Stimulated activated CD4-positive, alpha-beta T cell treated with anti-CD3 and anti-CD28 coated beads, Interleukin-4, amount 100 ng/mL, for 48 hours (primary cell): ENCODE measurements around the gene LCE1C.

Experiments used
- DNase-seq, 2 donors: peaks; one replicate each; pipeline ENCODE4 v3.0.0-alpha.2; 2020; ENCODE audit warnings: low read depth in 2 of 2

LCE1C gene

DNA sequence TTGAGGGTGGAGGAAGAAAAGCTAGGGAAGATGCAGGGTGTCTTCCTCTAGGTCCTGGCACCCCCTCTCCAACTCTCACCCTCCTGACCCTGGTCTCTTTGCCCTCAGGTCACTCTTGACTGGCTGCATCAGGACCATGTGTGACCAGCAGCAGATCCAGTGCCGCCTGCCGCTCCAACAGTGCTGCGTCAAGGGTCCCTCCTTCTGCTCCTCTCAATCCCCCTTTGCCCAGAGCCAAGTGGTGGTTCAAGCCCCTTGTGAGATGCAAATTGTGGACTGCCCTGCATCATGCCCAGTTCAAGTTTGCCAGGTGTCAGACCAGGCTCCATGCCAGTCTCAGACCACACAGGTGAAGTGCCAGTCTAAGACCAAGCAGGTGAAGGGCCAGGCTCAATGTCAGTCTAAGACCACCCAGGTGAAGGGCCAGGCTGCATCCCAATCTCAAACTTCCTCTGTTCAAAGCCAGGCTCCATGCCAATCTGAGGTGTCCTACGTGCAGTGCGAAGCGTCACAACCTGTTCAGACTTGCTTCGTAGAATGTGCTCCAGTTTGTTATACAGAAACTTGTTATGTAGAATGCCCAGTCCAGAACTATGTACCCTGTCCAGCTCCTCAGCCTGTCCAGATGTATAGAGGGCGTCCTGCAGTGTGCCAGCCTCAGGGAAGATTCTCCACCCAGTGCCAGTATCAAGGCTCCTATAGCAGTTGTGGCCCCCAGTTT lies 46.8 kb downstream of the LCE1C start:
- no peak for DNase-seq

DNA sequence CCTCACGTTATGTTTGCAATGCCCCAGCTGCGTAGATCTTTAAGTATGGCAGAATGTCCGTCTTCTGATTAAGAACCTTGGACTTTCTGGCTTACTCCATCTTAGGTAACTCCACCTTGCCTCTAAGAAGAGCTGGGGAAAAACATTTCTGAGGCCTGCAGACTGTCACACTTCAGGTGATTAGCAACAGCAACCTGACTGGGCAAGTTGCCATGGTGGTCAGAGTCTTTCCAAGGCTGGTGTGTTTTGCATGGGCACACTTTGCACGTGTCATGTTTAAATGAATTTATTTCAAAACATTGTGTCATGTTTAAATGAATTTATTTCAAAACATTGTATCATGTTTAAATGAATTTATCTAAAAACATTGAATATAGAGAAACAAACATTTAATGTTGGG lies 47.8 kb downstream of the LCE1C start:
- DNase-seq = no peak

DNA sequence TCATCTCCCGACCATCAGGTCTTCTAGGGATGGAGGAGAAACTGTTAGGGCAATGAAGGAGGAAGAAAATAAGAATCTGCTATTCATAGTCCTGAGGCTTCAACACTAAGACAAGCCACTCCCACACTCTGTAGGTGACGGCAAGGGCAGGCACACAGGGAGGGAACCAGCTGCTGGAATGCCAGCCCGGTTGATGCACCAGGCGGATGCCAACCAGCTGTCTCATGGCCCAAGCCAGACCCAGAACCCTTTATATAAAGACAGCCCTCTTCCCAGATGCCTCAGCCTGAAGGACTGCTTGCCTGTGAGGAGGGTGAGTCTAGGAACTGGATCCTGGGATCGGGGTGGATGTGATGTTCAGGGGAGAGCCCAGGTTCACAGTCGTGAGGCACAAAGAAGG lies 48.7 kb downstream of the LCE1C start, which contains the start of gene KPRP:
Gene KPRP, plus strand, starts transcription at position 279 of the 400 bp plus-strand sequence. CDS start 1,564 bp downstream, outside the sequence.
- DNase-seq = no peak

DNA sequence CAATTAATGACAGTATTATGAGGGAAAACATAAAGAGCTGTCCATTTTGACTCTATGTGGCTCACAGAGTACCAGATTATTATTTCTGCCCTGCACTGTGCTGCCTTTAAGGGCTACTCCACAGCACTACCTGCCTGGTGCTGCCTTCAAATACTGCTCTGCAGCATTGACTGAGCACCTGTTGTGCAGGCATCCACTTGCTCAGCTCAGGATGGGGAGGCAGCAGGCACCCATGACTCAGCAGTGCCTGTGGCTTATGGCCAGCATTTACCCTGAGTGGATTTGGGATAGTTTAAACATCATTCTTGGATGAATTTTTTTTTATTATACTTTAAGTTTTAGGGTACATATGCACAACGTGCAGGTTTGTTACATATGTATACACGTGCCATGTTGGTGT lies 49.6 kb downstream of the LCE1C start:
- no peak for DNase-seq
